HepG2 (cell line): Measurements from ENCODE around the gene TMEM164. TPM values are rescaled to one million over a fixed set of nuclear protein-coding genes. Genes with fewer than 3 reads are reported as not detected.

Experiments
- CBX1 ChIP-seq: IDR thresholded peaks from one replicate; pipeline ENCODE4 v1.6.1; 2016; ENCODE audit warnings: antibody characterized with exemption, low read depth
- CENPT ChIP-seq: sonication (generic); formaldehyde crosslinking; IDR thresholded peaks from 2 replicates; pipeline ENCODE4 v1.8.0; 2022; ENCODE audit warnings: low read depth, mild to moderate bottlenecking, moderate library complexity, missing genetic modification reagents
- CHD2 ChIP-seq: IDR thresholded peaks from 2 replicates; pipeline ENCODE4 v1.6.1; 2011; ENCODE audit warnings: low read depth, low read length, improper control_type of control experiment
- CHD4 ChIP-seq: fragments of 200-600 bp; sonication (generic); IDR thresholded peaks from 2 replicates; pipeline ENCODE4 v1.7.0; 2017; ENCODE audit warnings: mild to moderate bottlenecking, low read length, borderline replicate concordance
- ESRRA ChIP-seq: sonication (generic); formaldehyde crosslinking; IDR thresholded peaks from 2 replicates; pipeline ENCODE4 v1.5.1; 2020; ENCODE audit warnings: mild to moderate bottlenecking, low read depth, missing genetic modification reagents
- FOSL2 ChIP-seq: sonication (generic); formaldehyde crosslinking; IDR thresholded peaks from 2 replicates; pipeline ENCODE4 v1.4.0; 2020; ENCODE audit warnings: missing genetic modification reagents
- KLF11 ChIP-seq: IDR thresholded peaks from 2 replicates; pipeline ENCODE4 v1.6.1; 2016; ENCODE audit warnings: missing compliant biosample characterization
- MIXL1 ChIP-seq: IDR thresholded peaks from 2 replicates; pipeline ENCODE4 v1.6.1; 2016
- MTA3 ChIP-seq: sonication (generic); formaldehyde crosslinking; IDR thresholded peaks from 2 replicates; pipeline ENCODE4 v1.4.0; 2020; ENCODE audit warnings: missing genetic modification reagents
- MXI1 ChIP-seq: IDR thresholded peaks from 3 replicates; pipeline ENCODE4 v1.6.1; 2012; ENCODE audit warnings: low read depth, low read length, inconsistent platforms, borderline replicate concordance
- PITX1 ChIP-seq: sonication (generic); formaldehyde crosslinking; IDR thresholded peaks from 2 replicates; pipeline ENCODE4 v1.5.1; 2020; ENCODE audit warnings: mild to moderate bottlenecking, missing genetic modification reagents
- RERE ChIP-seq: IDR thresholded peaks from 2 replicates; pipeline ENCODE4 v1.6.1; 2016; ENCODE audit warnings: low read depth, missing genetic modification reagents, missing compliant biosample characterization
- RFXANK ChIP-seq: IDR thresholded peaks from 2 replicates; pipeline ENCODE4 v1.6.1; 2016
- RFXAP ChIP-seq: sonication (generic); formaldehyde crosslinking; IDR thresholded peaks from 2 replicates; pipeline ENCODE4 v1.4.0; 2020; ENCODE audit warnings: missing genetic modification reagents, borderline replicate concordance
- SALL2 ChIP-seq: sonication (generic); formaldehyde crosslinking; IDR thresholded peaks from 2 replicates; pipeline ENCODE4 v1.8.1; 2023; ENCODE audit warnings: mild to moderate bottlenecking, missing genetic modification reagents, inconsistent platforms
- SATB2 ChIP-seq: sonication (generic); formaldehyde crosslinking; IDR thresholded peaks from 2 replicates; pipeline ENCODE4 v1.5.0; 2020; ENCODE audit warnings: missing genetic modification reagents
- TCF7L2 ChIP-seq: IDR thresholded peaks from 2 replicates; pipeline ENCODE4 v1.6.1; 2011; ENCODE audit warnings: mild to moderate bottlenecking, low read depth, low read length, moderate library complexity
- ZBTB2 ChIP-seq: sonication (generic); formaldehyde crosslinking; IDR thresholded peaks from 2 replicates; pipeline ENCODE4 v1.8.0; 2022; ENCODE audit warnings: low read depth, missing genetic modification reagents
- ZNF10 ChIP-seq: sonication (generic); formaldehyde crosslinking; IDR thresholded peaks from 2 replicates; pipeline ENCODE4 v1.4.0; 2020; ENCODE audit warnings: mild to moderate bottlenecking, low read depth, missing genetic modification reagents, borderline replicate concordance
- ZNF101 ChIP-seq: sonication (generic); formaldehyde crosslinking; IDR thresholded peaks from 2 replicates; pipeline ENCODE4 v1.4.0; 2020; ENCODE audit warnings: mild to moderate bottlenecking, low read depth, missing genetic modification reagents, borderline replicate concordance
- ZNF362 ChIP-seq: sonication (generic); formaldehyde crosslinking; IDR thresholded peaks from 2 replicates; pipeline ENCODE4 v1.4.0; 2020; ENCODE audit warnings: missing genetic modification reagents, mild to moderate bottlenecking, borderline replicate concordance
- ZNF567 ChIP-seq: sonication (generic); formaldehyde crosslinking; IDR thresholded peaks from 2 replicates; pipeline ENCODE4 v1.8.1; 2023; ENCODE audit warnings: mild to moderate bottlenecking, missing genetic modification reagents, borderline replicate concordance
- ZNF570 ChIP-seq: sonication (generic); formaldehyde crosslinking; IDR thresholded peaks from 2 replicates; pipeline ENCODE4 v1.4.0; 2020; ENCODE audit warnings: mild to moderate bottlenecking, missing genetic modification reagents, borderline replicate concordance
- polyA plus RNA-seq, 8 experiments: library from polyadenylated mRNA; depleted of rRNA in 3 of 8; stranded (reverse) in 7 of 8; unstranded in 1 of 8; fragments of >200 nt; fragmentation: Illumina TruSeq in 4 of 8; extraction: Trizol in 4 of 8; gene quantifications; 2 replicates each; pipeline versions ENCODE4 v1.2.1 to v1.2.3, GENCODE V29; 2011 to 2016; ENCODE audit warnings: low read depth in 4 of 8, missing spikeins in 1 of 8, mixed read lengths in 1 of 8; ENCODE audit not compliant: insufficient read depth in 1 of 8
- total RNA-seq, 5 experiments: library from RNA; depleted of rRNA; stranded (reverse); fragments of >200 nt; fragmentation: Illumina TruSeq; extraction: Trizol; gene quantifications; 2 replicates each; pipeline ENCODE4 v1.2.3, GENCODE V29; 2016; ENCODE audit warnings: low read depth in 1 of 5

TMEM164 gene
- total and polyA plus RNA-seq, 2 of the 13 experiments (the other 11 are each of a cell fraction or from before 2014, with no cell fraction given): 5.8 to 13.2 TPM

GRCh38 chrX:110036162-110037033, 33.5 kb downstream of the TMEM164 start (continued):
- TF ChIP-seq ZNF567 (no peak), CHD4 (no peak), ZNF570 (no peak), ESRRA (CRISPR knock-in tag) (no peak), ZNF101 (CRISPR knock-in tag) (no peak), FOSL2 (CRISPR knock-in tag) (peak; percentile 57), RFXAP (CRISPR knock-in tag) (no peak), MTA3 (CRISPR knock-in tag) (no peak), CENPT (CRISPR knock-in tag) (no peak), CHD2 (no peak), SATB2 (CRISPR knock-in tag) (no peak), ZBTB2 (CRISPR knock-in tag) (no peak), MXI1 (no peak), SALL2 (CRISPR knock-in tag) (no peak), CBX1 (no peak), RFXANK (no peak), ZNF362 (peak; percentile 73; the same call in 1 of the 2 replicates), KLF11 (CRISPR knock-in tag) (no peak), MIXL1 (peak; percentile 81), TCF7L2 (no peak), PITX1 (CRISPR knock-in tag) (peak; percentile 77; the same call in 1 of the 2 replicates), ZNF10 (CRISPR knock-in tag) (no peak), RERE (peak; percentile 88)
